Brain microvascular endothelial cell (primary cell): ENCODE measurements around the gene ANXA6.

ENCODE experiments used
- DNase-seq: peaks from one replicate; pipeline ENCODE4 v3.0.0-alpha.2; 2020
- H3K27ac ChIP-seq: fragments of 250-450 bp; sonication (Bioruptor Pico); 2 replicates; pipeline ENCODE4 v1.5.1; 2020; ENCODE audit warnings: mild to moderate bottlenecking, moderate library complexity
- H3K27me3 ChIP-seq: fragments of 250-450 bp; sonication (Bioruptor Pico); replicated peaks from 2 replicates; pipeline ENCODE4 v1.5.1; 2020; ENCODE audit warnings: mild to moderate bottlenecking
- H3K36me3 ChIP-seq: fragments of 250-450 bp; sonication (Bioruptor Pico); replicated peaks from 2 replicates; pipeline ENCODE4 v1.5.1; 2020; ENCODE audit warnings: mild to moderate bottlenecking
- H3K4me3 ChIP-seq: 2 replicates; pipeline ENCODE4 v1.5.1; 2011; ENCODE audit warnings: low read depth, mild to moderate bottlenecking, control low read depth, low read length, moderate library complexity
- CTCF ChIP-seq: IDR thresholded peaks from 2 replicates; pipeline ENCODE4 v1.5.1; 2011; ENCODE audit warnings: low read depth, mild to moderate bottlenecking, moderate library complexity, low read length, control low read depth, inconsistent platforms; ENCODE audit errors: missing control alignments
- in situ Hi-C: cut with HindIII; loops from 2 replicates; pipeline ENCODE4 v1.10.0; 2017; ENCODE audit warnings: low sequenced_read_pairs, low pct_ligation_motif_present

Gene ANXA6

GRCh38 chr5:151110122-151110681 is 47.4 kb downstream of the ANXA6 start:
- no peak for TF ChIP-seq CTCF
- Histone ChIP-seq H3K4me3 (no peak overlapping the region), H3K27me3 (no peaks in the 10 kb centered on the region), H3K27ac (no peak overlapping the region), H3K36me3 (peaks cover 83% of the 10 kb centered on the region)
- in situ Hi-C loops, result no loop called here
- no peak for DNase-seq

- DNase-seq, result no peak
- H3K36me3 ChIP-seq, result peaks cover 87% of the 10 kb centered on the region
- H3K4me3 ChIP-seq, result no peak overlapping the region
- in situ Hi-C loops, result no loop called here
- no peaks in the 10 kb centered on the region for H3K27me3 ChIP-seq
- TF ChIP-seq CTCF, result no peak
- no peak overlapping the region for H3K27ac ChIP-seq
These were observed 49.0 kb downstream of the ANXA6 start for GRCh38 chr5:151108566-151108965.

DNA sequence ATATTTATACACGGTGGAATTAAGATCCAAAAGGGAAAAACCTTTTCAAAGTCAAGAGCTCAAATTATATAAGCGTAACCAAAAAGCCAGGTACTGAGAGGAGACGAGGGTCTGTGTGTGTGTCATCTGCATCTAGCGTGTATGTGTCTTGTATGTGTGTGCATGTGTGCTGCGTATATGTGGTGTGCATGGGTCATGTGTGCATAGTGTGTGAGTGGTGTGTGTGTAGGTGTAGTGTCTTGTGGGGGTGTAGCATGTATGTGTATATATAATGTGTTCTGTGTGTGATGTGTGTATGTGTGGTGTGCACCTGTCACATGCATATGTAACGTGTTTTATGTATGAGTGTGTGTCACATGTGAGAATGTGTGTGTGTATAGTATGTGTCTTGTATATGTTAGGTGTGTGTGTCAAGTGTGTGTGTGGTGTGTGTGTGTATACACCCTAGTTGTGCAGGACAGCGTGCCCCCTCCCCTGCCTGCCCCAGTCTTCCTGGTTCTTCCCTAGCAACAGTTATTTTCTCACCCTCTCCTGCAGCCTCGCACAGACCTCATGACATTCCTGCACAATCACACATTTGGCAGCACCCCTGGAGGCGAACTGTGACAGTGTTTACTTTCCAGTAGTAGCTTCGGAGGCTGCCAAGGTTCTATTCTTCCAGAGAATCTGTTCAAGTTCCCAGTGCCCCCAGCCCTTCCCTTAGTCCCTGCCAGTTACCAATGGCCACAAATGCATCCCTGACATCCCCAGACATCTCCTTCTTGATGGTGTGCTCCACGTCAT is 49.6 kb downstream of the ANXA6 start:
- in situ Hi-C loops, result no loop called here
- no peaks in the 10 kb centered on the region for H3K27me3 ChIP-seq
- H3K27ac ChIP-seq, result no peak overlapping the region
- peaks cover 89% of the 10 kb centered on the region for H3K36me3 ChIP-seq
- no peak overlapping the region for H3K4me3 ChIP-seq
- peak; percentile 41 for DNase-seq
- TF ChIP-seq CTCF, result no peak

- no peak for DNase-seq
- in situ Hi-C loops, result no loop called here
- no peak overlapping the region for H3K27ac ChIP-seq
- TF ChIP-seq CTCF, result no peak
- no peak overlapping the region for H3K4me3 ChIP-seq
- peaks cover 92% of the 10 kb centered on the region for H3K36me3 ChIP-seq
- H3K27me3 ChIP-seq, result no peaks in the 10 kb centered on the region
These were observed 50.5 kb downstream of the ANXA6 start for GRCh38 chr5:151107084-151107483.

GRCh38 chr5:151106509-151106908 is 51.1 kb downstream of the ANXA6 start:
- Histone ChIP-seq H3K36me3 (peaks cover 97% of the 10 kb centered on the region), H3K4me3 (no peak overlapping the region), H3K27ac (no peak overlapping the region), H3K27me3 (no peaks in the 10 kb centered on the region)
- TF ChIP-seq CTCF, result no peak
- in situ Hi-C loops, result no loop called here
- no peak for DNase-seq

- TF ChIP-seq CTCF, result no peak
- Histone ChIP-seq H3K36me3 (peaks cover 96% of the 10 kb centered on the region), H3K4me3 (no peak overlapping the region), H3K27me3 (no peaks in the 10 kb centered on the region), H3K27ac (no peak overlapping the region)
- in situ Hi-C loops, result no loop called here
- no peak for DNase-seq
These were observed 51.5 kb downstream of the ANXA6 start for GRCh38 chr5:151106043-151106442.
